Esophagus muscularis mucosa (tissue), 3 donors: ENCODE results near the gene SUSD6.

Experiments
- POLR2A ChIP-seq: fragments of 450-650 bp; IDR thresholded peaks from one replicate; pipeline ENCODE4 v1.6.1; 2017; ENCODE audit warnings: antibody characterized with exemption, moderate library complexity, mild to moderate bottlenecking, low read depth
- TF ChIP-seq, protein P1 (sequence below), 3 experiments: fragments of 200-600 bp in 2 of 3; fragments of 450-650 bp in 1 of 3; sonication (generic) in 2 of 3; IDR thresholded peaks; one replicate each; pipeline ENCODE4 v1.5.1; 2017 to 2019; ENCODE audit warnings: antibody characterized with exemption in 3 of 3, mild to moderate bottlenecking in 2 of 3, moderate library complexity in 1 of 3

DNA sequence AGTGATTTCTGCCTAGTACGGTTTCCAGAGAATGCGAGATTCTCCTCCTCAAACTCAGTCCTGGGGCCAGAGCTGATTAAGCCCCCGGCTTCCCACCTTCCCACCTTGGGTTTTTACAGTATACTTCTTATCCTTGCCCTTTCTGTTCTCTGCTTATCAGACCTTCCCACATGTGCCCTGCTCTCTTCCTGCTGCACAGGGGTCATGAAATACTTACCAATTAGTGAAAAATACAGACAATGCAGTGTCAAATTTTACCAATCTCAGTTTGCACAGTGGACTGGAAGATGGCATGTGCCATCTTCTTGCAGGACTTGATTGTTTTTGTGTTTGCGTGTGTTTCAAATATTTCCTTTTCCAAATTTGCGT is 14.7 kb downstream of the SUSD6 start:
- TF ChIP-seq POLR2A = no peak
- TF ChIP-seq, protein P1, sequence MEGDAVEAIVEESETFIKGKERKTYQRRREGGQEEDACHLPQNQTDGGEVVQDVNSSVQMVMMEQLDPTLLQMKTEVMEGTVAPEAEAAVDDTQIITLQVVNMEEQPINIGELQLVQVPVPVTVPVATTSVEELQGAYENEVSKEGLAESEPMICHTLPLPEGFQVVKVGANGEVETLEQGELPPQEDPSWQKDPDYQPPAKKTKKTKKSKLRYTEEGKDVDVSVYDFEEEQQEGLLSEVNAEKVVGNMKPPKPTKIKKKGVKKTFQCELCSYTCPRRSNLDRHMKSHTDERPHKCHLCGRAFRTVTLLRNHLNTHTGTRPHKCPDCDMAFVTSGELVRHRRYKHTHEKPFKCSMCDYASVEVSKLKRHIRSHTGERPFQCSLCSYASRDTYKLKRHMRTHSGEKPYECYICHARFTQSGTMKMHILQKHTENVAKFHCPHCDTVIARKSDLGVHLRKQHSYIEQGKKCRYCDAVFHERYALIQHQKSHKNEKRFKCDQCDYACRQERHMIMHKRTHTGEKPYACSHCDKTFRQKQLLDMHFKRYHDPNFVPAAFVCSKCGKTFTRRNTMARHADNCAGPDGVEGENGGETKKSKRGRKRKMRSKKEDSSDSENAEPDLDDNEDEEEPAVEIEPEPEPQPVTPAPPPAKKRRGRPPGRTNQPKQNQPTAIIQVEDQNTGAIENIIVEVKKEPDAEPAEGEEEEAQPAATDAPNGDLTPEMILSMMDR (IDR thresholded peaks at IDR 0.05) = no peak
